HepG2 (cell line): ENCODE data around the gene HELZ2. TPM values are rescaled to one million over a fixed set of nuclear protein-coding genes. Genes with fewer than 3 reads are reported as not detected.

Experiments used
- CHD4 ChIP-seq: fragments of 200-600 bp; sonication (generic); IDR thresholded peaks from 2 replicates; pipeline ENCODE4 v1.7.0; 2017; ENCODE audit warnings: mild to moderate bottlenecking, low read length, borderline replicate concordance
- CSRNP2 ChIP-seq: sonication (generic); formaldehyde crosslinking; conservative IDR thresholded peaks from 2 replicates; pipeline ENCODE4 v1.8.0; 2022; ENCODE audit warnings: low read depth, missing genetic modification reagents
- FOXC1 ChIP-seq: sonication (generic); formaldehyde crosslinking; IDR thresholded peaks from 2 replicates; pipeline ENCODE4 v1.8.0; 2022; ENCODE audit warnings: mild to moderate bottlenecking, missing genetic modification reagents, borderline replicate concordance
- GTF2F1 ChIP-seq: fragments of 150-350 bp; IDR thresholded peaks from 2 replicates; pipeline ENCODE4 v1.6.1; 2014; ENCODE audit warnings: low read length
- ISL2 ChIP-seq: sonication (generic); formaldehyde crosslinking; IDR thresholded peaks from 2 replicates; pipeline ENCODE4 v1.5.0; 2020; ENCODE audit warnings: missing genetic modification reagents
- JUNB ChIP-seq: sonication (generic); formaldehyde crosslinking; IDR thresholded peaks from 2 replicates; pipeline ENCODE4 v1.8.0; 2022; ENCODE audit warnings: missing genetic modification reagents, mild to moderate bottlenecking, borderline replicate concordance
- PHF8 ChIP-seq: sonication (generic); formaldehyde crosslinking; IDR thresholded peaks from 2 replicates; pipeline ENCODE4 v1.5.0; 2020; ENCODE audit warnings: missing genetic modification reagents
- TMF1 ChIP-seq: sonication (generic); formaldehyde crosslinking; IDR thresholded peaks from 2 replicates; pipeline ENCODE4 v1.8.1; 2022; ENCODE audit warnings: low read depth, missing genetic modification reagents
- TRIM22 ChIP-seq: fragments of 450-650 bp; IDR thresholded peaks from 2 replicates; pipeline ENCODE4 v1.6.1; 2017
- XBP1 ChIP-seq: sonication (generic); formaldehyde crosslinking; IDR thresholded peaks from 2 replicates; pipeline ENCODE4 v1.5.0; 2020; ENCODE audit warnings: missing genetic modification reagents
- ZFP36L2 ChIP-seq: sonication (generic); formaldehyde crosslinking; IDR thresholded peaks from 2 replicates; pipeline ENCODE4 v1.4.0; 2020; ENCODE audit warnings: missing genetic modification reagents
- ZFP90 ChIP-seq: sonication (generic); formaldehyde crosslinking; IDR thresholded peaks from 2 replicates; pipeline ENCODE4 v1.8.0; 2022; ENCODE audit warnings: missing genetic modification reagents, mild to moderate bottlenecking, inconsistent platforms, borderline replicate concordance
- ZMYM3 ChIP-seq: sonication (generic); formaldehyde crosslinking; IDR thresholded peaks from 2 replicates; pipeline ENCODE4 v1.5.1; 2020; ENCODE audit warnings: mild to moderate bottlenecking, missing genetic modification reagents
- ZNF484 ChIP-seq: sonication (generic); formaldehyde crosslinking; IDR thresholded peaks from 2 replicates; pipeline ENCODE4 v1.5.1; 2020; ENCODE audit warnings: mild to moderate bottlenecking, low read depth, missing genetic modification reagents, borderline replicate concordance
- ZNF775 ChIP-seq: sonication (generic); formaldehyde crosslinking; IDR thresholded peaks from 2 replicates; pipeline ENCODE4 v1.4.0; 2020; ENCODE audit warnings: missing genetic modification reagents, mild to moderate bottlenecking, moderate library complexity, borderline replicate concordance
- polyA plus RNA-seq, 8 experiments: library from polyadenylated mRNA; depleted of rRNA in 3 of 8; stranded (reverse) in 7 of 8; unstranded in 1 of 8; fragments of >200 nt; fragmentation: Illumina TruSeq in 4 of 8; extraction: Trizol in 4 of 8; gene quantifications; 2 replicates each; pipeline versions ENCODE4 v1.2.1 to v1.2.3, GENCODE V29; 2011 to 2016; ENCODE audit warnings: low read depth in 4 of 8, missing spikeins in 1 of 8, mixed read lengths in 1 of 8; ENCODE audit not compliant: insufficient read depth in 1 of 8
- total RNA-seq, 5 experiments: library from RNA; depleted of rRNA; stranded (reverse); fragments of >200 nt; fragmentation: Illumina TruSeq; extraction: Trizol; gene quantifications; 2 replicates each; pipeline ENCODE4 v1.2.3, GENCODE V29; 2016; ENCODE audit warnings: low read depth in 1 of 5
- TF ChIP-seq, protein P1 (sequence below): IDR thresholded peaks from 2 replicates; pipeline ENCODE4 v1.6.1; 2012; ENCODE audit warnings: low read length, improper control_type of control experiment
- TF ChIP-seq, protein P2 (sequence below): sonication (generic); formaldehyde crosslinking; conservative IDR thresholded peaks from 2 replicates; pipeline ENCODE4 v1.4.0; 2020; ENCODE audit warnings: missing genetic modification reagents
- TF ChIP-seq, protein P3 (sequence below), 2 experiments: sonication (generic) in 1 of 2; formaldehyde crosslinking in 1 of 2; IDR thresholded peaks; 2 replicates each; pipeline versions ENCODE4 v1.5.1 to v1.6.1; 2011 to 2020; ENCODE audit warnings: borderline replicate concordance in 1 of 2, low read depth in 1 of 2, low read length in 1 of 2, mild to moderate bottlenecking in 1 of 2, missing genetic modification reagents in 1 of 2, moderate library complexity in 1 of 2

The HELZ2 gene
- total and polyA plus RNA-seq, 2 of the 13 experiments (the other 11 are each of a cell fraction or from before 2014, with no cell fraction given): 9.6 to 10.1 TPM

DNA sequence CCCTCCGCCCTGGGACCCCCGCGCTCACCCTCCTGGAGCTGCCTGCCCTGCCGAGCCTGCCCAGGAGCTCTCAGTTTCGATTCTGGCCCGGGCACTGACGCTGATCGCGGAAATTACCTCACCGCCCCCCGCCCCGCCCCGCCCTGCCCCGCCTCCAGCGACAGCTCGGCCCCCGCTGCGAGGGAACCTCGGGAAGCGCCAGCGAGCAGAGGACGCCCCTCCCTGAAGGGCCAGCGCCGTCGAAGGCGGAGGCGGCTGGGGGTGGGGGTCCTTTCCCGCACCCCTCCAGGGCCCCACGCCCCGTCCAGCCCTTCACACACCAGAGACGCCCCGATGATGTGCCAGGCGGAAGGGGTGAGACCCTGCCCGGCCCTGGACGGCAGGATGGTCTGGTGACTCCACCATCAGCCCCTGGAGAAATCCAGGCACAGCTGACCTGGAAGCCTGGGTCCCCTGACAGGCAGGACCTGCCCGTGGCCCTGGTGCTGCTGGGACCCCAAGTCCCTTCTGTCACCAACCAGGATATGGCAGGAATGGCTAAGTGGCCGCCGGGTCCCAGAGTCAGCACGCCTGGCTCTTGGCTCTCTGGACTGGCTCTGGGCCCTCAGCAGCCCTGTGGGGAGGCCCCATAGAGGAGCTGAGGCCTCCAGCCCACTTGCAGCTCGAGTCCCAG, at the start of gene HELZ2 (continued):
- TF ChIP-seq, protein P1, sequence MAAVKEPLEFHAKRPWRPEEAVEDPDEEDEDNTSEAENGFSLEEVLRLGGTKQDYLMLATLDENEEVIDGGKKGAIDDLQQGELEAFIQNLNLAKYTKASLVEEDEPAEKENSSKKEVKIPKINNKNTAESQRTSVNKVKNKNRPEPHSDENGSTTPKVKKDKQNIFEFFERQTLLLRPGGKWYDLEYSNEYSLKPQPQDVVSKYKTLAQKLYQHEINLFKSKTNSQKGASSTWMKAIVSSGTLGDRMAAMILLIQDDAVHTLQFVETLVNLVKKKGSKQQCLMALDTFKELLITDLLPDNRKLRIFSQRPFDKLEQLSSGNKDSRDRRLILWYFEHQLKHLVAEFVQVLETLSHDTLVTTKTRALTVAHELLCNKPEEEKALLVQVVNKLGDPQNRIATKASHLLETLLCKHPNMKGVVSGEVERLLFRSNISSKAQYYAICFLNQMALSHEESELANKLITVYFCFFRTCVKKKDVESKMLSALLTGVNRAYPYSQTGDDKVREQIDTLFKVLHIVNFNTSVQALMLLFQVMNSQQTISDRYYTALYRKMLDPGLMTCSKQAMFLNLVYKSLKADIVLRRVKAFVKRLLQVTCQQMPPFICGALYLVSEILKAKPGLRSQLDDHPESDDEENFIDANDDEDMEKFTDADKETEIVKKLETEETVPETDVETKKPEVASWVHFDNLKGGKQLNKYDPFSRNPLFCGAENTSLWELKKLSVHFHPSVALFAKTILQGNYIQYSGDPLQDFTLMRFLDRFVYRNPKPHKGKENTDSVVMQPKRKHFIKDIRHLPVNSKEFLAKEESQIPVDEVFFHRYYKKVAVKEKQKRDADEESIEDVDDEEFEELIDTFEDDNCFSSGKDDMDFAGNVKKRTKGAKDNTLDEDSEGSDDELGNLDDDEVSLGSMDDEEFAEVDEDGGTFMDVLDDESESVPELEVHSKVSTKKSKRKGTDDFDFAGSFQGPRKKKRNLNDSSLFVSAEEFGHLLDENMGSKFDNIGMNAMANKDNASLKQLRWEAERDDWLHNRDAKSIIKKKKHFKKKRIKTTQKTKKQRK: no peak
- TF ChIP-seq ZNF484 (CRISPR knock-in tag): no peak
- no peak for TF ChIP-seq CSRNP2 (CRISPR knock-in tag)
- TF ChIP-seq PHF8 (CRISPR knock-in tag): peak; percentile 46; the same call in 1 of the 2 replicates
- no peak for TF ChIP-seq TRIM22
- TF ChIP-seq, protein P2, sequence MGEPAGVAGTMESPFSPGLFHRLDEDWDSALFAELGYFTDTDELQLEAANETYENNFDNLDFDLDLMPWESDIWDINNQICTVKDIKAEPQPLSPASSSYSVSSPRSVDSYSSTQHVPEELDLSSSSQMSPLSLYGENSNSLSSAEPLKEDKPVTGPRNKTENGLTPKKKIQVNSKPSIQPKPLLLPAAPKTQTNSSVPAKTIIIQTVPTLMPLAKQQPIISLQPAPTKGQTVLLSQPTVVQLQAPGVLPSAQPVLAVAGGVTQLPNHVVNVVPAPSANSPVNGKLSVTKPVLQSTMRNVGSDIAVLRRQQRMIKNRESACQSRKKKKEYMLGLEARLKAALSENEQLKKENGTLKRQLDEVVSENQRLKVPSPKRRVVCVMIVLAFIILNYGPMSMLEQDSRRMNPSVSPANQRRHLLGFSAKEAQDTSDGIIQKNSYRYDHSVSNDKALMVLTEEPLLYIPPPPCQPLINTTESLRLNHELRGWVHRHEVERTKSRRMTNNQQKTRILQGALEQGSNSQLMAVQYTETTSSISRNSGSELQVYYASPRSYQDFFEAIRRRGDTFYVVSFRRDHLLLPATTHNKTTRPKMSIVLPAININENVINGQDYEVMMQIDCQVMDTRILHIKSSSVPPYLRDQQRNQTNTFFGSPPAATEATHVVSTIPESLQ (CRISPR knock-in tag): no peak
- TF ChIP-seq FOXC1 (CRISPR knock-in tag): peak; percentile 60
- TF ChIP-seq ZMYM3 (CRISPR knock-in tag): no peak
- no peak for TF ChIP-seq ZNF775 (CRISPR knock-in tag)
- TF ChIP-seq ZFP36L2 (CRISPR knock-in tag): no peak
- no peak for TF ChIP-seq JUNB (CRISPR knock-in tag)
- TF ChIP-seq TMF1: 0 out of 2 replicates have a peak, but pooled peaks have one; percentile 42
- no peak for TF ChIP-seq CHD4
- TF ChIP-seq XBP1 (CRISPR knock-in tag): no peak
- TF ChIP-seq, protein P3, sequence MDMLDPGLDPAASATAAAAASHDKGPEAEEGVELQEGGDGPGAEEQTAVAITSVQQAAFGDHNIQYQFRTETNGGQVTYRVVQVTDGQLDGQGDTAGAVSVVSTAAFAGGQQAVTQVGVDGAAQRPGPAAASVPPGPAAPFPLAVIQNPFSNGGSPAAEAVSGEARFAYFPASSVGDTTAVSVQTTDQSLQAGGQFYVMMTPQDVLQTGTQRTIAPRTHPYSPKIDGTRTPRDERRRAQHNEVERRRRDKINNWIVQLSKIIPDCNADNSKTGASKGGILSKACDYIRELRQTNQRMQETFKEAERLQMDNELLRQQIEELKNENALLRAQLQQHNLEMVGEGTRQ (IDR thresholded peaks at IDR 0.05; ENCODE audit: low read depth, low read length): no peak
- TF ChIP-seq, protein P3 (CRISPR knock-in tag; IDR thresholded peaks at IDR 0.05; ENCODE audit: borderline replicate concordance): no peak
- TF ChIP-seq GTF2F1: no peak
- TF ChIP-seq ISL2 (CRISPR knock-in tag): peak; percentile 26
- TF ChIP-seq ZFP90 (CRISPR knock-in tag): peak; percentile 81
